HG03159 (cell line): ENCODE results near the gene MAT1A.
"Not testable (repeated sequence)": the region's sequence is repeated elsewhere in the genome, so short reads cannot be mapped to it uniquely, and the experiment has no call there.

ENCODE experiments used
- ATAC-seq: cut with Tn5 transposase; IDR thresholded peaks from one replicate; pipeline ENCODE4 v1.9.1; 2021; ENCODE audit warnings: mild to moderate bottlenecking, moderate library complexity; ENCODE audit not compliant: unreplicated experiment

The MAT1A gene

GRCh38 chr10:80265740-80266512 is 23.5 kb downstream of the MAT1A start:
- ATAC-seq = no peak

- ATAC-seq = no peak
Measured at GRCh38 chr10:80264081-80265056, 25.1 kb downstream of the MAT1A start.

GRCh38 chr10:80261316-80262030 is 28.0 kb downstream of the MAT1A start:
- ATAC-seq = no peak

- ATAC-seq = peak; percentile 47
Measured at GRCh38 chr10:80260295-80261243, 28.9 kb downstream of the MAT1A start.

GRCh38 chr10:80259405-80259871 is 30.0 kb downstream of the MAT1A start:
- ATAC-seq = no peak

GRCh38 chr10:80256798-80257197 is 32.7 kb downstream of the MAT1A start:
- ATAC-seq = not testable (repeated sequence)

GRCh38 chr10:80254726-80255125 is 34.7 kb downstream of the MAT1A start:
- not testable (repeated sequence) for ATAC-seq

GRCh38 chr10:80253963-80254271 is 35.5 kb downstream of the MAT1A start:
- ATAC-seq = not testable (repeated sequence)

- ATAC-seq = peak; percentile 84
Measured at GRCh38 chr10:80253266-80253962, 36.0 kb downstream of the MAT1A start.

GRCh38 chr10:80252296-80252887 is 37.1 kb downstream of the MAT1A start:
- no peak for ATAC-seq

GRCh38 chr10:80251703-80252280 is 37.7 kb downstream of the MAT1A start:
- ATAC-seq = not testable (repeated sequence)

GRCh38 chr10:80250399-80250798 is 39.1 kb downstream of the MAT1A start:
- ATAC-seq = not testable (repeated sequence)

GRCh38 chr10:80249906-80250305 is 39.6 kb downstream of the MAT1A start:
- ATAC-seq = not testable (repeated sequence)

GRCh38 chr10:80247611-80248010 is 41.8 kb downstream of the MAT1A start:
- not testable (repeated sequence) for ATAC-seq

- not testable (repeated sequence) for ATAC-seq
Measured at GRCh38 chr10:80244371-80244770, 45.1 kb downstream of the MAT1A start.

GRCh38 chr10:80242341-80242740 is 47.1 kb downstream of the MAT1A start:
- ATAC-seq = not testable (repeated sequence)

- ATAC-seq = not testable (repeated sequence)
Measured at GRCh38 chr10:80236457-80236856, 53.0 kb downstream of the MAT1A start.
